ENCODE results near the gene TMEM259. TPM values are rescaled to one million over a fixed set of nuclear protein-coding genes. Genes with fewer than 3 reads are reported as not detected.

Gene TMEM259
- total and polyA plus RNA-seq, 2 of the 13 experiments (the other 11 are each of a cell fraction or from before 2014, with no cell fraction given), result 64.7 to 164 TPM

GRCh38 chr19:1011831-1012333 is 9.0 kb downstream of the TMEM259 start:
- no peaks in the 10 kb centered on the region for H3K27me3 ChIP-seq (ENCODE audit: control insufficient read depth in 1 of 2, insufficient read depth in 2 of 2, low read length in 2 of 2)
- H3K4me2 ChIP-seq (ENCODE audit: low read depth, low read length), result no peak overlapping the region
- ChIA-PET CTCF (ENCODE audit: low intra/inter-chr PET ratio, low total read pairs) (no interaction called here), POLR2A (no interaction called here)
- no TSS peak for BruUV-seq (replicated peaks)
- intact Hi-C loops (cut with micrococcal nuclease; ENCODE audit: unreplicated experiment) (no loop called here), in situ Hi-C loops (cut with HindIII; ENCODE audit: extremely low pct_ligation_motif_present, low pct_unique_long_range_greater_than_20kb) (no loop called here)
- H3K4me3 ChIP-seq (replicated peaks in 1 of 3; ENCODE audit: insufficient read depth in 1 of 3, low read depth in 2 of 3, low read length in 3 of 3), result no peak overlapping the region
- no peak overlapping the region for H3K27ac ChIP-seq (ENCODE audit: extremely low read length, insufficient read depth, low read length)
- no peak overlapping the region for H2AFZ ChIP-seq (ENCODE audit: low read length)
- peaks cover 19% of the 10 kb centered on the region for H3K79me2 ChIP-seq (ENCODE audit: insufficient read depth, low read length)
- H3K4me1 ChIP-seq (ENCODE audit: insufficient read depth, low read length), result peaks cover 8% of the 10 kb centered on the region
- peaks cover 15 to 18% of the 10 kb centered on the region in 2 experiments; a peak in 3 of 5 replicates for H3K36me3 ChIP-seq (replicated peaks in 1 of 2; ENCODE audit: control insufficient read depth in 1 of 2, insufficient read depth in 2 of 2, low read length in 2 of 2)
- 97% methylated on average over 22 of the region's 36 CpGs for WGBS (ENCODE audit: low lambda C conversion rate)
- H3K9ac ChIP-seq (ENCODE audit: insufficient read depth, low read depth, low read length), result no peak overlapping the region
- TF ChIP-seq RBFOX2 (IDR thresholded peaks at IDR 0.05; ENCODE audit: low read depth, low read length), result peak; percentile 52; the same call in 1 of the 2 replicates
- peak; percentile 54 for TF ChIP-seq AGO2 (optimal IDR thresholded peaks at IDR 0.05; ENCODE audit: low read depth, low read length)
- TF ChIP-seq IRX3 (CRISPR knock-in tag; IDR thresholded peaks at IDR 0.05; ENCODE audit: borderline replicate concordance, low read depth), result no peak
- TF ChIP-seq RFX1 (IDR thresholded peaks at IDR 0.05), result no peak
- no peak for TF ChIP-seq ATM (IDR thresholded peaks at IDR 0.05; ENCODE audit: borderline replicate concordance)
- ATAC-seq (no peak), DNase-seq (ENCODE audit: low spot score) (no peak), FAIRE-seq (no peak)
- H4K20me1 ChIP-seq (ENCODE audit: insufficient read depth, low read length), result peaks cover 8% of the 10 kb centered on the region; the same call in 1 of the 2 replicates
- H3K9me3 ChIP-seq (ENCODE audit: low read length), result no peaks in the 10 kb centered on the region

DNA sequence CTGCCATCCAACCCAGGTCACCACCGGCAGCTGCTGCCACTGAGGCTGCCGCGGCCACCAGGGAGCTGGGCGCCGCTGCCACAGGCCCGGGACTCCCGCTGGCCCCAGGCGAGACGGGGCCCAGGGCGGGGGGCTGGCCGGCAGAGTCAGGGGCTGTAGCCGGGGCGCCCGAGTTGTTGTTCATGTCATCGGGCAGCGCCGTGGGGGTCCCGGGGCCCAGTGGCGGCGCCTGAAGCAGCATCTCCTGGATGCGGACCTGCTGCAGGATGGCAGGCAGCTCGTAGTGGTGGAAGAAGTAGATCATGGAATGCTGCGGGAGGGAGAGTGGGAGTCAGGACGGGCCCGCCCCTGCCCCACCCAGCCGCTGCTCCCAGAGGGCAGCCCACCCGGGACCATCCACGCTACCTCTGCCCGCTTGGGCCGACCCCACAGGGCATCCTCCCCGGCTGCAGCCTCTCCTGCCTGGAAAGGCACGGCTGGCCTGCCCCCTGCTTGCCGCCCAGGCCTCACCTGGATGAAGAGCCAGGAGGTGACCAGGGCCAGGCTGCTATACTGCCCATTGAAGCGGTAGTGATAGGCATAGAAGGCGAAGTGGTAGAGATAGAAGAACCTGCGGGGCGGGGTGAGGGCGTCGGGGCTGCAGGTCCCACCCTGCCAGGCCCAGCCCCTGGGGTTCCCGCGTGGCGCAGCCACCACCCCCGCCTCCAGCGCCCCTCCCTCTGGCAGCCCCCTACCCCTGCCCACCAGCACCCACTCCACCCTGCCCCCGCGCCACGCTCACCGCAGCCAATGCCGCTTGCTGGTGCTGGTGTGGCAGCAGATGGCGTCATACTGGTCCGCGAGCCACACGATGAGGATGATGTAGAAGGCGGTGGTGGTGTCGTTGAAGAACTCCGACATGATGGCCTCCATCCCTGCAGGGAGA is 10.1 kb downstream of the TMEM259 start:
- FAIRE-seq (no peak), ATAC-seq (no peak), DNase-seq (ENCODE audit: low spot score) (no peak)
- Histone ChIP-seq H4K20me1 (ENCODE audit: insufficient read depth, low read length) (no peaks in the 10 kb centered on the region), H3K36me3 (replicated peaks in 1 of 2; ENCODE audit: control insufficient read depth in 1 of 2, insufficient read depth in 2 of 2, low read length in 2 of 2) (peaks cover 14 to 18% of the 10 kb centered on the region in 2 experiments; a peak in 3 of 5 replicates), H3K27me3 (ENCODE audit: control insufficient read depth in 1 of 2, insufficient read depth in 2 of 2, low read length in 2 of 2) (no peaks in the 10 kb centered on the region), H3K4me1 (ENCODE audit: insufficient read depth, low read length) (no peaks in the 10 kb centered on the region), H3K9ac (ENCODE audit: insufficient read depth, low read depth, low read length) (no peak overlapping the region), H3K79me2 (ENCODE audit: insufficient read depth, low read length) (peaks cover 9% of the 10 kb centered on the region), H3K4me3 (replicated peaks in 1 of 3; ENCODE audit: insufficient read depth in 1 of 3, low read depth in 2 of 3, low read length in 3 of 3) (no peak overlapping the region), H3K4me2 (ENCODE audit: low read depth, low read length) (no peak overlapping the region), H3K9me3 (ENCODE audit: low read length) (no peaks in the 10 kb centered on the region), H2AFZ (ENCODE audit: low read length) (no peak overlapping the region), H3K27ac (ENCODE audit: extremely low read length, insufficient read depth, low read length) (no peak overlapping the region)
- ChIA-PET POLR2A (no interaction called here), CTCF (ENCODE audit: low intra/inter-chr PET ratio, low total read pairs) (no interaction called here)
- BruUV-seq (replicated peaks), result no TSS peak
- 98% methylated on average over 22 of the region's 56 CpGs for WGBS (ENCODE audit: low lambda C conversion rate)
- in situ Hi-C loops (cut with HindIII; ENCODE audit: extremely low pct_ligation_motif_present, low pct_unique_long_range_greater_than_20kb) (no loop called here), intact Hi-C loops (cut with micrococcal nuclease; ENCODE audit: unreplicated experiment) (no loop called here)
- TF ChIP-seq, protein P1, sequence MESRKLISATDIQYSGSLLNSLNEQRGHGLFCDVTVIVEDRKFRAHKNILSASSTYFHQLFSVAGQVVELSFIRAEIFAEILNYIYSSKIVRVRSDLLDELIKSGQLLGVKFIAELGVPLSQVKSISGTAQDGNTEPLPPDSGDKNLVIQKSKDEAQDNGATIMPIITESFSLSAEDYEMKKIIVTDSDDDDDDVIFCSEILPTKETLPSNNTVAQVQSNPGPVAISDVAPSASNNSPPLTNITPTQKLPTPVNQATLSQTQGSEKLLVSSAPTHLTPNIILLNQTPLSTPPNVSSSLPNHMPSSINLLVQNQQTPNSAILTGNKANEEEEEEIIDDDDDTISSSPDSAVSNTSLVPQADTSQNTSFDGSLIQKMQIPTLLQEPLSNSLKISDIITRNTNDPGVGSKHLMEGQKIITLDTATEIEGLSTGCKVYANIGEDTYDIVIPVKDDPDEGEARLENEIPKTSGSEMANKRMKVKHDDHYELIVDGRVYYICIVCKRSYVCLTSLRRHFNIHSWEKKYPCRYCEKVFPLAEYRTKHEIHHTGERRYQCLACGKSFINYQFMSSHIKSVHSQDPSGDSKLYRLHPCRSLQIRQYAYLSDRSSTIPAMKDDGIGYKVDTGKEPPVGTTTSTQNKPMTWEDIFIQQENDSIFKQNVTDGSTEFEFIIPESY (CRISPR knock-in tag; IDR thresholded peaks at IDR 0.05), result peak; percentile 41; the same call in 1 of the 2 replicates
- TF ChIP-seq, protein P2, sequence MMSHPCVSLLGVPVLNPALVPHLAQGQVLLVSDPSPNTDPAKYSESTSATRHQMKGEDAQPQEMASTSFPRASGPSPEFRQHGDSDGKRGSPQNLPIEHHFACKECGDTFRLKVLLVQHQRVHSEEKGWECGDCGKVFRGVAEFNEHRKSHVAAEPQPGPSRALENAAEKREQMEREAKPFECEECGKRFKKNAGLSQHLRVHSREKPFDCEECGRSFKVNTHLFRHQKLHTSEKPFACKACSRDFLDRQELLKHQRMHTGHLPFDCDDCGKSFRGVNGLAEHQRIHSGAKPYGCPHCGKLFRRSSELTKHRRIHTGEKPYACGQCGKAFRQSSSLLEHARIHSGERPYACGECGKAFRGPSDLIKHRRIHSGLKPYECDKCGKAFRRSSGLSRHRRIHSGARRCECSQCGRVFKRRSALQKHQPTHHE (CRISPR knock-in tag; IDR thresholded peaks at IDR 0.05; ENCODE audit: borderline replicate concordance), result no peak
- TF ChIP-seq U2AF1 (optimal IDR thresholded peaks at IDR 0.05; ENCODE audit: low read depth, low read length), result no peak
- no peak for TF ChIP-seq MYC (CRISPR knock-in tag; IDR thresholded peaks at IDR 0.05; ENCODE audit: borderline replicate concordance)
- TF ChIP-seq HOXA3 (CRISPR knock-in tag; IDR thresholded peaks at IDR 0.05), result no peak
- no peak for TF ChIP-seq MXD4 (CRISPR knock-in tag; IDR thresholded peaks at IDR 0.05)
- no peak for TF ChIP-seq ZNF792 (CRISPR knock-in tag; IDR thresholded peaks at IDR 0.05)
- TF ChIP-seq ZNF782 (CRISPR knock-in tag; IDR thresholded peaks at IDR 0.05; ENCODE audit: borderline replicate concordance), result no peak
- no peak for TF ChIP-seq HDAC6 (IDR thresholded peaks at IDR 0.05; ENCODE audit: low read depth, low read length)

All from HepG2 (cell line).